Endometrial microvascular endothelial cells (primary cell): ENCODE data around the gene SEMA3D. TPM values are rescaled to one million over a fixed set of nuclear protein-coding genes. Genes with fewer than 3 reads are reported as not detected.
"Not testable (repeated sequence)": the region's sequence is repeated elsewhere in the genome, so short reads cannot be mapped to it uniquely, and the experiment has no call there.

Source experiments
- in situ Hi-C: cut with HindIII; loops from 2 replicates; pipeline ENCODE4 v1.10.0; 2017; ENCODE audit warnings: low sequenced_read_pairs, low pct_unique_long_range_greater_than_20kb; ENCODE audit errors: inconsistent ontology term
- total RNA-seq: library from RNA; depleted of rRNA; stranded (reverse); fragments of >200 nt; gene quantifications from one replicate; pipeline ENCODE4 v1.2.3, GENCODE V29; 2015; ENCODE audit errors: inconsistent ontology term

SEMA3D gene
- total RNA-seq, 1 donor from 2014 or later = 4.1 TPM

DNA sequence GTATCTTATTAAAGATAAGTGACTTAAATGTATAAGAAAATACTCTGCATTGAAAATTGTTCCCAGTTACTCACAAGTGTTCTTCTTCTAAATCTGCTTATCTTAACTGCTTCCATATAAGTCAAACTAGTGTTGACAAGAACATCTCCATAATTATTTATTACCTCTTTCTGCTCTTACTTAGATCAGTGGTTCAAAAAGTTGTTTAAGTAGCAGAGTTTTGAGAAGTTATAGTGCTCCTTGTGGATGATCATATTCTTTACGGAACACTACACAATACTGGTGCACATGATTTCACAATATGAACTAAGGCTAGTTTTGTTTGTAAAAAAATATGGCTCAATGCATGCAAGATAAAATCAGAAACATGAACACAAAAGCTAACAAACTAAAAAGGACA lies 168.4 kb downstream of the SEMA3D start:
- in situ Hi-C loops = no loop called here

DNA sequence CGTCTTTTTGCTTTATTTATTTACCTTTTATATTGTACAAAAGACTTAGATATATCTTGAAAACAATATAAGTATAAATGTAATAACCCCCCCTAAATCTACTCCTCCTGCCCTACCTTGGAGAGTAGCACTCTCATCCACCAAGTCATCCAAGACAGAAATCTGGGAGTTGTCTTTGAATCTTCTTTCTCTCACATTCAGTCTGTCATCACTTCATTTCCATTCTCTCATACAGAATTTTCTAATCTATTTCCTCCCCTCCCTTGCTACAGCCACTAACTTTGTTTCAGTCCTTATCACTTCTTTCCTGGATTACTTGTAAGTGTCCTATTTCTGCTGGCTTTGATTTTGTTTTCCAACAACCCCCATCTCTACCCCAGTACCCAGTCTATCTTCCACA lies 170.6 kb downstream of the SEMA3D start:
- in situ Hi-C loops = no loop called here

DNA sequence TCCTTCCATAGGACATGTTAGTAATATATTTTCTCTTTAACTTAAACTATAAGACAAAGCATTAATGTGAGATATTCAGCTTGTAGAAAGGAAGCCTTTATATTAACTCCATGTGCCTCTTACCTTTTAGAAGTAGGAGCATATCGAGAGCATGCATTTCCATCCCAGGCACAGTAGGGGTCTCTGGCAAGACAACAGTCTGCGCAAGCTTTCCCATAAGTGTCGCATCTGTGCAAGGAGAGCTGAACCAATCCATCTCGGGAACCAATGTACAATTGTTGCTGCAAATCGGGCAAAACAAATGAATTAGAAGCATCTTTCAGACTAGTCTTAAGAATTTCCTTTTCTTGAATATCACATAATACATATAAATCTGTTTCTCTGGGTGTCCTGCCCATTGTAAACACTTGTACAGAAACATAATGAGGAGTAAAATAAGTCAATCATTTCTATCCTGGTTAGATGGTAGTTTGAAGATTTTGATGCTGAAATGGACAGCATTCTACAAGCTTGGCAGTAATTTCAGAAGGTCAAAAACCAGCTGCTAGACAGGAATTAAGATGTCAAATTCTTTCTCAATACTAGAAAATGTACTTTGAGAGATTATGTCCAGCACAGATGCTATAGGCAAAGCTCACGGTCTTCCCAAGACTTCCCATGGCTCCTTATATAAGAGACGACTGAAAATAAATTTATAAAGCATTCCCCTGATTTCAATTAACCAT lies 171.8 kb downstream of the SEMA3D start:
- in situ Hi-C loops = no loop called here

DNA sequence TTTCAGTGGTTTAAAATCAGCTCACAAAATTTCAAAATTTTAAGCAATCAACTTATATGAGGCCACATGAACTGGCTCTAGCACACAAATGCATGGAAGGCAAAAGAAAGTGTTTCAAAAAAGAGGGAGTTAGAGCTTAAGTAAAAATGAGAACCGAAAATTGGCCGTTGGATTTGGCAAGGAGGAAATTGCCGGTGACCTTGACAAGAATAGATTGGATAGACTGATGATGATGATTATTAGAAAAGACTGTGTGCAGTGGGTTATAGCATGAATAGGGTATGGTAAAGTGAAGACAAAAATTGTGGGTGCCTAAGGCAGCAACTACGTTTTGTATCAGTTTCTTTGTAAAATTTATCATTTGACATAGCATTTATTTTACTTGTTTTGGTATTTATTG lies 175.7 kb downstream of the SEMA3D start:
- in situ Hi-C loops = no loop called here

DNA sequence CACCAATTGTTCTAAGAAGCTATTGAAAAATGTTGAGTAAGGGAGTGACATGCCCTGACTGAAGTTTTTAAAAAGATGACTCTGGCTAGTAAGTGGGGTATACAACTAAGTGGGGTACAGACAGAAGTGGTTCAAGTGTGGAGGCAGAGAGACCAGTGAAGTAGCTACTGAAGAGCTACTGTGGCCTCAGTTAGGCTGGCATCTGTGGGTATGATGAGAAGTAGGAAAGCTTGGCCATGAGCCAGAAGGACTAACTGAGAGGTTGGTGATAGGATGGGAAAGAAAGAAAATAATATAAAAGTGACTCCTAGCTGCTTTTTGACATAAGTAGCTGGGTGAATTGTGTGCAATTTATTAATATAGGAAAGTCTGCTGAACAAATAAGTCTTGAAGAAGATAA lies 176.6 kb downstream of the SEMA3D start:
- in situ Hi-C loops = no loop called here

DNA sequence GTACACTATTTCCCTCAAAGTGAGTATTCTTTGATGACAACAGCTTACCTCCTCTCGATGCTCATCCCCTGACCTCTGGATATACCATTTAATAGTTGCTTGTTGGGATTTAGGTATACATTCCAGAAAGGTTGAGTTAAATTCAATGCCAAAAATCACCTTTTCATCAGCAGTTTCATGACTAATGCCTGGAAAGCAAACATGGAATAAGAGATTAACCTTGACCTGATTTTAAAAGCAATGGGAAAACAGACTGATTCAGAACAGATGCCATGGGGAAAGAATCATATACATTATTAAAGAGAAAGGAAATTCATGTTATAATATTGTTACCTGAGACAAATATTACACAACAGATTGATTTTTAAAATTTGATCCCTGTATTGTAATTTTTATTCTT lies 180.1 kb downstream of the SEMA3D start:
- in situ Hi-C loops = no loop called here

DNA sequence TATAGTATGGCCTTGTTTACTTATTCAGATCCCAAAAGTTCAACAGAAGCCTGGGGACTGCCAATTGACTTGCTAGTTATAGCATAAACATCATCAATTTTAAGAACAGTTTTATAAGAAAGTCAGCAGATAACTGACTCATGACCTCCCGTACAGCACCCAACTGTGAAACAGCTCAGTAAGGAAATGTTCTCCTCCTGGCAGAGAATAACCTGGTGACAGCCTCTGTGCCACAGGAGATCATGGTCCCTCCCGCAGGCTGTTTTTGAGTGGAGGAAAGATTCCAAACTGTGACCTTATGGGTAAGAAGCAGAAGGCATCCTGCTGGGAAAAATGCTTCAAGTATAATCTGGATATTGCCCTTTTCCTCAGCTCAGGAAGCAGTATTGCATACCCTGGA lies 182.5 kb downstream of the SEMA3D start:
- in situ Hi-C loops = no loop called here

DNA sequence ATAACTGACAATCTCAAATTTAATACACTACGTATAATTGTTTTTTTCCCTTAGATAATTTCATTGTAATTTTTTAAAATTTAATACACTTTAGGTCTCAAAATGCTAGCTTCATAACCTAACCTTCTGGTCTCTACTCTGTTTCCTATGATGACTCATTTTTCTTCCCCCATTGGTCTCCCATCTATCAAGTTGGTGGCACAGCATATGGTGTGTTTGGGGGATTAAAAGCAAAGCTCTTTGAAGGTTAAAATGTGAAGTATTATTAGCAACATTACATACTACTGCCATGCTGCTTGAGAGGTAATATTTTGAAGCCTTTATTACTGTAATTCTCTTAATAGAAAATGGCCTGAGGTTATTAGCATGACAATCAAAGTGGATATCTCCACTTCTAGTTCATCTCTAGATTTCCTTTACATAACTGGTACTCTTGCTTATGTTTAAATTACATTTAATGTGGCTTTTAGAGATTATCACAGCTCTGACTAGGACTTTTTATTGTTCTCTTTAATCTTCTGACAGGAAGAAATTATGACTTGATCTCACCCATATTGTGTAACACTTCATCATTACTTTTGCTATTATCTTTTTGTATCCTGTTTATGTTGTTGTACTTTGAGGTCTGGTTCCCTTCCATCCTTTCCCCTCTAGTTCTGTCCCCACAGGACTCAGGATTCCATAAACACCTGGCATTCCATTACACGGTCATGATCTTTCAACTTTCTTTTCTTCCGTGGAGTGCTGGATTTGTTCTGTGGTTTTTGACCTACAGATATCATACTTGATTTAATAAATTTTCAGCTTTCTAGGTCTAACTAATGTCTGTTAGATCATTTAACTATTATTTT lies 185.1 kb downstream of the SEMA3D start:
- in situ Hi-C loops = no loop called here

DNA sequence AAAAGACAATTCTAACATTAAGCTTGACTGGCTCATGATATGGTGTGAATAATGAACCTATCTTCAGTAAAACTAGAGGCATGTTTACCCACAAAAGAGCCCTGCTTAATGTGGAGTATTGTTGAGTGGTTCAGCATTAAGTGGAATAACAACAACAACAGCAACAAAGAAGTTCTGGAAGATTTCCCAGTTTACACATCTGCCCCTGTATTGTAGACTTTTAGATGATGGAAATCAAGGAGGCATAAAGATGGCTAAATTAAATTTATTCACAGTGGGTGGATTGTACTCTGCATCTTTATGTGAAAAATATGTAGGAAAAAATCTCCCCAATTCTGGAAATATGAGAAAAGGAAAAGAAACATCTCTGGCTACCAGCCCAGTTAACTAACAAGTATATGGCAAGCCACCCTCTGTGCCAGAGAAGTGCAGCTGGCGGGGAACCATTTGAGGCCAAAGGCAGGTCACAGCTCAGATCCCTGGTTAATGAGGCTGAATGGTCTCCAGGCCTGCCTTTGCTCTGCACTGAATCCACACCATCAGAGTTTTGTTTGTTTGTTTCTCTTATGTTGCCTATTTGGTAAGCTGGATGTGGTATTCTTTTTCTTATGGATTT lies 186.0 kb downstream of the SEMA3D start:
- in situ Hi-C loops = no loop called here

DNA sequence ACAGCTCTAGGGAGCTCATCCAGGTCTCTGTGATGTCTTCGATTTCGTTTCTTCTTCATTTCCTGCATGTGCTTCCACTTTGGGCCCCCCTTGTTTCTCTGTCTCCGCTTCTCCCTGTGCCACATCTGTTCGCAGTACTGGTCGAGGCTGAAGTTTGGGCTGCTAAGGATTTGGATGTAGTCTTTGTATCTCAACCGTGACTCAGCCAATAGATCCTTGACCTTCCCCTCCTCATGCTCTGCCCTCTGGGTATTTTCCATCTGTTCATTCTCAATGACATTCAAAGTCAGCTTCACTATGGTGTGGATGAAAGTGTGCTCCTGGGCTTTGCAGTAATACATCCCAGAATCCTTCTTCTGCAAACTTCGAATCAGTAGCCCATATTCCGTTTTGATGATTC lies 187.4 kb downstream of the SEMA3D start:
- in situ Hi-C loops = no loop called here

DNA sequence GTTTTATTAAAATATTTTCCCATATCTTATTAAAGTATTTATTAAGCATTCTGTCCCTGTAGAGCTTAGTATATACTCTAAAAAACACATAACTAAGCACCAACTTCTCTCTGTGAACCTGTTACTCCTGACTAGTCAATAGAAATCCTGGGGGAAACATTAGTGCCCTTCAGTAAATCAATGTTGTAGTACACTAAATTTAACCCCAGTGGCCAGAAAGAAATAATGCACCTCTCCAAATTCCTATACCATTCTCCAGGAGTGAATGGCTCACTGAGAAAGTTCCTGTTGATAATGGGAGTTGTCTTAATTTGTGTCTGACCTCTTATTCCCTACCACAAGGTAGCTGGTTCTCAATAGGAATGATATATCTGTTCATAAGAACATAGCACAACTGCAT lies 188.2 kb downstream of the SEMA3D start:
- in situ Hi-C loops = no loop called here

DNA sequence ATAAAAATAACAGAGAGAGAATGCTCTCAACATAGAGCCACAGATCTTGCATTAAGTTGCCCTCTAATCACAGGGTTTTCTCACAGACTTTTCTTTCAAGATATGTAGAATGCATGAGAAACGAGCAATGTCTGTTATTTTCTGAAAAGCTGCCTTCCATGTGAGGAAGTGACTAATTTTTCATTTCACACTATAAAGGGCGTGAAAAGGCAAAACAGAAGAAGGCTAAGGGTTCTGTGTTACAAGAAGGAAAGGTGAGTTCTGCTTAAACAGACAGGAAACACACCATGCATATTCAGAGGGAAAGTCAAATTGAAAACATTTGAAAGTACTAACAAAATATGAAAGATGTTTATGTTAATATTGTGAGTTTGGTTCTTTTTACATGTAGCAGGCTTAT lies 189.2 kb downstream of the SEMA3D start:
- in situ Hi-C loops = no loop called here

DNA sequence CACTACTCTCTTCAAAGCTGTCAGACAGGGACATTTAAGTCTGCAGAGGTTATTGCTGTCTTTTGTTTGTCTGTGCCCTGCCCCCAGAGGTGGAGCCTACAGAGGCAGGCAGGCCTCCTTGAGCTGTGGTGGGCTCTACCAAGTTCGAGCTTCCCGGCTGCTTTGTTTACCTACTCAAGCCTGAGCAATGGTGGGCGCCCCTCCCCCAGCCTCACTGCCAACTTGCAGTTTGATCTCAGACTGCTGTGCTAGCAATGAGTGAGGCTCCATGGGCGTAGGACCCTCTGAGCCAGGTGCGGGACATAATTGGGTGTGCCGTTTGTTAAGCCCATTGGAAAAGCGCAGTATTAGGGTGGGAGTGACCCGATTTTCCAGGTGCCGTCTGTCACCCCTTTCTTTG lies 193.9 kb downstream of the SEMA3D start:
- in situ Hi-C loops = not testable (repeated sequence)

DNA sequence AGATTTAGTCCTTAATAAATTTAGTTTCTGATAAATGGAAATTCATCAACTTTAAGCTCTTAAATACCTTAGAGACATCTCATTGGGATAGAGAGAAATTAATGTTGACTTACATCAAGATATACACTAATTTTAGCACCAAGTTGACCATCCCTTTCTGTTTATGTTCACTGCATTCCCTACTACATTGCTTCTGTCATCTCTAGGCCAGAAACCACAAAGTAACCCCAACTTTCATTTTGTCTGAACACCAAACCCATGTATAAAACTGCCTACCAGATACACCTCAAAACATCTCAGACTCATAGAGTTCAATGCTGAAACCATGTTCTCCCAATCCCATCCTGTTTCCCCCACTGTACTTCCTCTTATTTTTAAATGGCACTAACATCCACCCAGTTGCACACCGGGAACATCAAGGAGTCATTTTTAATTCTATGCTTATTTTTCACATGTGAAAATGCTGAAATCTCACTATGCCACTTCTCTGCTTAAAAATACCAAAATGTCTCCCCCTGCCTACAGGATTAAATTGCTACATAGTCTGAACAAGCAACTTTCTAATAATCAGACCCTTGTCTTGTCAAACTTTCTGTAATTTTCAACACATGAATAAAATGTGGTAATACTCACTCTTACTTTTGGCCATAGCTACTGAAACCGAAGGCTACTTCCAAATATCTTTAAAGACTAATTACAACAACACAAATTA lies 201.6 kb downstream of the SEMA3D start:
- in situ Hi-C loops = no loop called here

DNA sequence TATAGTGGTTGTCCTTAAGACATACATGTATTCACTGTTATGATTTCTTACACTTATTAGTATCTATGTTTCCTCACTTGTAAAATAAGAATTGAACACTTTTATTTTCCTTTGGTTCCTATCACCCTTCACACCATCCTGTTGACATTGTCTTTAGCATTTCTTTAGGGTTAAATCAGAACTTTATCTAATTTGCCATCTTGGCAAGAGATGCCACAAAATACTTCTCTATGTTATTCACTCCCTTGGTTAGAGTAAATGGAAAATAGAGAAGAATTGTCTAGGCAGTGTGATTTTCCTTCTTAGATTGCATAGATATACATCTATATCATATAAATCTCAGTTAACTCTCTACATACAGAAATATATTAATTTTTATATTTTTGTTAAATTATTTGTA lies 204.7 kb downstream of the SEMA3D start:
- in situ Hi-C loops = no loop called here

DNA sequence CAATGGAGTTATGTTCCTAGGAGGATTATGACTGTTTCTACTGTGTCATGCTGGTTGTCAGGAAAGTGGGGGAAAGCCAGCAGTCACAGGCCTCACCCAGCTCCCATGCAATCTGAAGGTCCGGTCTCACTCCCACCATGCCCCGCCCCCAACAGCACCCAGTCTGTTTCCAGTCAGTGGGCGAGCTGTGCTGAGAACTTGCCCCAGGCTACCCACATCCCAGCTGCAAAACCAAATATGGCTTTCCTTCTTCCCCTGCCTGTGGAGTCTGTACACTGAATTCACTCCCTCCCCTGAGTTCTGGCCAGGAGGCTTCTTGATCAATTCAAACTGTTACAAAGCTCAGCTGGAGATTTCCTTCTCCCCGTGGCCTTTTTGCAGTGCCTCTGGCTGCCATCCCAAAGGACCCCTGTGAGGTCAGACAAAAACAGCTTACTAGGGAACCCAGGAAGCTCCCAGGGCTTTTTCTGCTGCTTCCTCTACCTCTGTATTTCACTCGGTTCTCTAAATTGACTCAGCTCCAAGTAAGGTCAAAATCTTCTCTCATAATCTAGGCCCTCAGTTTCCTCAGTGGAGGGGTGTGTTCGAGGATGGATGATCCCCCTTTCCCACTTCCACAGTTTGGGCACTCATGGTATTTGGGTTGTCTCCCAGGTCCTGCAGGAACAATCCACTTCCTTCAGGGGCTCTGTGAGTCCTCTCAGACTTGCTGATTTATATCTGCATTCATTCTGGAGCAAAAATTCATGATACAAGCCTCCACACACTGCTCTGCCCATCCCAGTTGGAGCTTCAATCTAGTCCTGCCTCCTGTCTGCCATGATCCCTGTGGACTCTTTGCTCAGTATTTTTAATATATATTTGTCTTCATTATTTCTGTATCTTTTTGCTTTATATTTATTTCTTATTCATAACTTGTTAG lies 205.5 kb downstream of the SEMA3D start:
- in situ Hi-C loops = no loop called here

DNA sequence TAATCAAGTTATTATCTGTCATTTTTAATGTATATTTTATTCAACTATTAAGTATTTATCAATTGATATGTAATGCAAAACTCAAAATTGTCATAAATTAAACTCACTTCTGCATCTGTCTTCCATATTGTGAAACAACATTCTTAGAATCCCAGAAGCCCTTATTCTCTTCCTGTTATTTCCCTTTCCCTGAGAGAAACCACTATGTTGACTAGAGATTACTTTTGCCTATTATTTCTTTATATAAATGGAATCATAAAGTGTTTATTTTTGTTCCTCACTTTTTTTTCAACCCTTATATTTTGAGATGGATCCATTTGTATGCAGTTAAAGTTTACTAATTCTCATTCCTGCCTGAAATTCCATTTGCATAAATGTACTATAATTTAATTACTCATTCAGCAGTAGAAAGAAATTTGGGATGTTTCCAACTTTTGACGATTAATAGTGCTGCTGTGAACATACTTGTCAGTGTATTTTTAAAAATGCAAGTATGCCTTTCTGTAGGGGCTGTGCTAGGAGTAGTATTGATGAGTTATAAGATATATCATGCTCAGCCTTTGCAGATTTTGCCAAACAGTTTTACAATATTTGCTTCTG lies 211.2 kb downstream of the SEMA3D start:
- in situ Hi-C loops = no loop called here

DNA sequence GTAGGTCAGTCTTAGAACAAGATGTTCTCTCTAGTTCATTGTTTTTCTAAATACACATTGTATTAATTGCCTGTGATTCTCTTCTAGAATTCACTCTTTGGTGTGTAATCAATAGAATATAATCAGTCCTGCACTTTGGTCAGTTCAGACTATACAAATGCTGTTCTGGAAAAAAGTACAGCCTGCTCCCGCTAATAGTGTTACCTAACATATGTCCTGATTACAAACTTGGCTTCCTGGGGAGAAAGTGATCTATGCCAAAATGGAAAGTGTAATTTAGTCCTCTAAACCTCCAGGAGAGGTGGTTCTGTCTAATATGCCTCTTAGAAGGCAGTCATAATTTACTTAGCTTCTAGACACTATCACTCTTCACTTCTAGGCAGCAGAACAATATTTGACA lies 215.5 kb downstream of the SEMA3D start:
- in situ Hi-C loops = no loop called here
